RPMI7951 (cell line): ENCODE measurements around the gene PDE12. TPM values are rescaled to one million over a fixed set of nuclear protein-coding genes. Genes with fewer than 3 reads are reported as not detected.
"Not testable (repeated sequence)": the region's sequence is repeated elsewhere in the genome, so short reads cannot be mapped to it uniquely, and the experiment has no call there.

ENCODE experiments used
- DNase-seq: peaks from one replicate; pipeline ENCODE4 v3.0.0-alpha.2; 2012; ENCODE audit warnings: low read depth
- total RNA-seq: library from RNA; depleted of rRNA; stranded (reverse); fragments of >200 nt; shearing (Covaris generic); gene quantifications from 2 replicates; pipeline ENCODE4 v1.2.3, GENCODE V29; 2014; rRNA removed

The PDE12 gene
- total RNA-seq, 1 experiment from 2014 or later = 25.0 TPM

DNA sequence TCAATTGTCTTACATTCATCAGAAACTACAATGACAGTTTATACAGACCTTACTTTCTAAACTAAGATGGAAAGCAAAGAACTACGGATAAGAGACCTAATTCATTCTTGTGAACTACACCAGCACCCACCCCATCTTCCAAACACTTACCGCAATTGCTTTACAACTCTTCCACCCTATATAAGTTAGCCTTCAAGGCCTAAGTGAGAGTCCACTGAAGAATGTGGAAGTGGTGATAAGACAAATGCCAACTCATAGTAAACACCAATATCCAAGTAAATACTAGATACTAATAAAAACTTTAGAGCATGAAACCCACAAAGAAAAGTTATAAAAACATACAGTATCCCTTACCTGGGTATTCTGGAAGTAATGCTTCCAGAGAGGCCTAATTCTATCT lies 27.5 kb downstream of the PDE12 start:
- DNase-seq = no peak

DNA sequence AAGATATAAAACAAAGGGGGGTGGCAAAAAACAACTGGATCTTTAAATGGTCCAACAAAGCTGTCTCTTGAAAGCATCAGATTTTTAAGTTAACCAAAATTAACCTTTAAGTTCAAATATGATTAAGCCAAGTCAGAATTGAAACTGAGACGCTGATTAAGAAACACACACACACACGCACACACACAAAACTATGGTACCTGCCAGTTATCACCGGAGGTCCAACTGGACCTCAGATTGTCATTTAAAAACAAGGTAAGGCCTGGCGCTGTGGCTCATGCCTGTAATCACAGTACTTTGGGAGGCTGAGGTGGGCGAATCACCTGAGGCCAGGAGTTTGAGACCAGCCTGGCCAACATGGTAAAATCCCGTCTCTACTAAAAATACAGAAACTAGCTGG lies 30.7 kb downstream of the PDE12 start:
- DNase-seq = no peak

DNA sequence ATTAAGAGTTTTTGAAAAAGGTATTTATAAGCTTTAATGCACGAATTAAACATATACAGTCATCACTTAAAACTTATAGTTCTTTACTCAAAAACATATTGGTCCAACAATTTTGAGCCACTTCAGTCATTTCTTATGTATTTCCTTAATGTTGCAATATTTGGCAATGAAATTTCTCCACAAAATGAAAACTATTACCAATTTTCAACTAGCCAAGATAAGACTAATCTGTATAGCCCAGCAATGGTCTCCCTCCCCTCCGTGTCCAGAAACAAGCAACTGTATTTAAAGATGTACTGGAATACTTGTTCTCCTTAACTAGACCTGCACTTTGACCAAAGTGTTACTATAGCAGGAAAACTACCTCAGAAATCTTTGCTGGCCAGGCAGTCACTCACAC lies 31.8 kb downstream of the PDE12 start:
- DNase-seq = no peak

DNA sequence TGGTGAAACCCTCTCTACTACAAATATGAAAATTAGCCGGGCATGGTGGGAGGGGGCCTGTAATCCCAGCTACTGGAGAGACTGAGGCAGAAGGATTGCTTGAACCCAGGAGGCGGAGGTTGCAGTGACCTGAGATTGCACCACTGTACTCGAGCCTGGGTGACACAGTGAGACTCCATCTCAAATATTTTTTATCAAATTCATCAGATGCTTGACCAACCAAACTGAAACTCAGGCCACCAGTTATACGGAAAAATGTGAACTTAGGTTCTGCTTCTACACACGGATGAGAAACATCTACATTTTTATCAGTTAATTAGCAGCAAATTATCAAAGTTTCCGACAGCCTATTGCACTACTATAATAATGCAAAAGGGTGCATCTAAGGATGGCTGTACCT lies 36.2 kb downstream of the PDE12 start:
- no peak for DNase-seq

DNA sequence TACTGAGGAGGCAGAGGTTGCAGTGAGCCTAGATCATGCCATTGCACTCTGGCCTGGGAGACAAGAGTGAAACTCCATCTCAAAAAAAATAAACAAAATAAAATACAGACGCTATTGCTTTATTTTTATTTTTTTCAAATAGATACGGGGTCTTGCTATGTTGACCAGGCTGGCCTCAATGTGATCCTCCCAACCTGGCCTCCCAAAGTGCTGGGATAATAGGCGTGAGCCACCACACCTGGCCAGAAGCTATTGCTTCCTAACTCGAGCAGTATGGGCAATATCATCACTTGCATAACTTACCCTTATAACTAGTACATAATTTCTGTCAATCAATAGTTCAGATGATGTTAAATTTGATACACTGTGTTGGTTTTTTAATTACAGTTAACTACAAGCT lies 38.1 kb downstream of the PDE12 start:
- no peak for DNase-seq

DNA sequence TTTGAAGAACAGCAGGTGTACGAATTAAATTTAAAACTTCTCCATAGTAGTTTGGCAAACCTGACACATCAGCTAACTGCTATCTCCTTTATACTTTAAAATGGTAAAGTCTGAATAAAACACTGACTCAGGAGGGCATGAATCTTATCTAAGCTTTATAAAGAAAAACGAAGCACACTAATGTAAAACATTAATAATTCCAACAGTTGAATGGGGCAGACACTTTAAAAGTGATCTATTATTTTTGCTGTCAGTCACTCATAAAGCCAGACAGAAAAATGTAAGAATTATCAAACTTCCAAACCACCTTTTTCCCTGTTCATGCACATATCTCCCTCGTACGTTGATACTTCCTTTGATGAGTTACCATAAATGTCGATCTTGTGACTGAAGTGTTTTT lies 38.5 kb downstream of the PDE12 start:
- no peak for DNase-seq

DNA sequence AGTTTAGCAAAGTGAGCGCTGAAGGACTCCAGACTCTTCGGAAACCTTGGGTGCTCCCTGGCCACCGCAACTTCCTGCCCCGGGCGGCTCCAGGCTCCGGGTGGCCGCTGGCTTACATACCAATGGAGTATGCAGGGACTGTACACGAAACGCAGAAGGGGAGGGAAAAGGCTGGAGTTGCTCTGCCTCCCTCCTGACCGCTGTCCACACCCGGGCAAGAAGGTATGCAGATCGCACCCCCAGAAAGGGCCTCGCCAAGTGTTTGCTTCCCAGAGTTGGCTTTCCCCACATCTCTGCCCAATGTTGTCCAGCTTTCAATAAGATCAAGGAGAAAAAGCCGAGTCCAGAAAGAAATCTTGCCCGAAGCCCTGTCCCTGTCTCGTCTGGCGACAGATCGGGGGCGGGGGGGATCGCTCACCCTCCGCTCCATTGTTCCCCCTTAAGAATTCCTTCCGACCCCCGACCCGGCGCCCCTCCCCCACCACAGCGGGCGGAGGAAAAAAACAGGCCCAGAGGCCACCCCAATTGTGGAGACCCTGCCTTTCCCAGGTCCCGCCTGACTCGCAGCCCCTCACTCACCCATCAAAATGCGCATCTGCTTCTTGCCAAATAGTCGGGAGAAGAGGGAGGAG lies 40.5 kb downstream of the PDE12 start:
- peak; percentile 96 for DNase-seq

DNA sequence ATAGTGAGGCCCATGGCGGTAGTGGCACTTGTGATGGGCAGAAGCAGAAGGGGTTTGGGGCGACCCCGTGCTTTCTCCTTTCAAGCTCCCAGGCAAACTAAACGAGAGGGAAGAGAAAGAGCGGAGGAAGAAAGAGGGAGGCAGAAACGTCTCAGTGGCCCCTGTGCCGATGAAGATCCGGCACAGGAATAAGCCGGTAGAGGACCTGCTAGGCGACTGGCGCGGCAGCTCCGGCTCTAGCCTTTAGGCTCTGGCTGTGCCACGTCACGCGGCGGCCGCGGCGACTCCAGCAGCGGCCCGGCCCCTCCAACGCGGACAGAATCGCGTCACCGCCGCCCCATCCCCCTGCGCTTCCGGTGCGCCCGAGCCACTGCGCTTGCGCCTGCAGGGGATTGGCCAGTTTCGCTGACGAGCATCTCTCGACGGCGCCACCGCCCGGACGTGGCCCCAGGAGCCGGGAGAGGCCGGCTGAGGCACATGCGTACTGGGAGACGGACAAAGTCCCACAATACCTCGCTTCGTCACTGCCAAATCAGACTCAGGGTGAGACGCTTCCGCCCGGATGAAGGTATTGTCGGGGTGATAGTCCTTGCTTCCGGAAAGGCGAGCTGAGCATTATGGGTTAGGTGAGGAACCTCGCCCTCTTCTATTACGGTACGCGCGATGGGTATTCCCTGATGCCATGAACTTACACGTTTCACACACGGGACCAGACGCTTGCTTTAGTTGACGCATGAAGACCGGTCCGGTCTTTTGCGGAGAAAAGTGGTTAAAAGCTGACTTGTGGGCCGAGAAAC lies 41.3 kb downstream of the PDE12 start, which contains the start of gene ARF4:
Gene ARF4 (minus strand): TSS at position 218 of the 797 bp plus-strand sequence. CDS start 204 bp downstream, at position 14.
- peak; percentile 99 for DNase-seq

DNA sequence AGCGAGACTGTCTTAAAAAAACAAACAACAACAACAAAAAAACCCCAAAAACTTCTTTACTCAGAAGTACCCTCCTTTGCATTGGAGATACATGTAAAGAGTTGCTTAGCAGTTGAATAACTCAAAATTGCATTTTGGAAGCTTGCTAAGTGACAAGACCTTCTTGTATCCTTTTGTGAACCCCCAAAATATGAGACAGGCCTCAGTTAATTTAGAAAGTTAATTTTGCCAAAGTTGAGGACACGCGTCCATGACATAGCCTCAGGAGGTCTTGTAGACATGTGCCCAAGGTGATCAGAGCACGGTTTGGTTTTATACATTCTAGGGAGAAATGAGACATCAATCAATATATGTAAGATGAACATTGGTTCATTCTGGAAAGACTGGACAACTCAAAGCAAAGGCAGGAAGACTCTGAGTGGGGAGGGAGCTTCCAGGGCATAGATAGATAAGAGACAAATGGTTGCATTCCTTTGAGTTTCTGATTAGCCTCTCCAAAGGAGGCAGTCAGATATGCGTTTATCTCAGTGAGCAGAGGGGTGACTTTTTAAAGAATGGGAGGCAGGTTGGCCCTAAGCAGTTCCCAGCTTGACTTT lies 42.8 kb downstream of the PDE12 start:
- peak; percentile 16 for DNase-seq

DNA sequence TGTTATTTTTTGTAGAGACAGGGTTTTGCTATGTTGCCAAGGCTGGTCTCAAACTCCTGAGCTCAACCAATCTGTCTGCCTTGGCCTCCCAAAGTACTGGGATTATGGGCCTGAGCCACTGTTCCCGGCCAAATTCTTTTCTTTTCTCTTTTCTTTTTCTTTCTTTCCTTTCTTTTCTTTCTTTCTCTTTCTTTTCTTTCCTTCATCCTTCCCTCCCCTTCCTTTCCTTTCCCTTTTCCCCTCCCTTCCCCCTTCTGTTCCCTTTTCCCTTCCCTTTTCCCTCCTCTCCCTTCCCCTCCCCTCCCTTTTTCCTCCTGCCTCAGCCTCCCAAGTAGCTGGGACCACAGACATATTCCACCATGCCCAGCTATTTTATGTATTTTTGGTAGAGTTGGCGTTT lies 44.1 kb downstream of the PDE12 start:
- no peak for DNase-seq

DNA sequence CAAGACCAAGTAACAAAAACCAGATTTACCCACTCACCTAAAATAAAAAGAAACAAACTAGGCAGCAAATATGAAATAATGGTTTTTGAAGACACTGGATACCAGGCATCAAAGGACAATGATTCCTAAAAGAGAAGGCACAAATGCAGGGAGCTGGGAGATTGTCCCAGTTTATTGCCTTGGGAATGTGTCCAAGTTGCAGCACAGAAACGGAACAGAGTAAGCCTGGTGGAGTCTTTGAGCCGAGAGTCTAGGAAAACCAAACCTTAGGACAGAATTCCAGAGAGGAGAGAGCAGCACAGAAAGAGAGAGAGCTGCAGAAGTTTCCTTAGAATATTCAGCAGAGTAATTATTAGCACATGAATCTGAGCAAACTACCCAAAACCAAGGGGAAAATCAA lies 48.9 kb downstream of the PDE12 start:
- DNase-seq = no peak

DNA sequence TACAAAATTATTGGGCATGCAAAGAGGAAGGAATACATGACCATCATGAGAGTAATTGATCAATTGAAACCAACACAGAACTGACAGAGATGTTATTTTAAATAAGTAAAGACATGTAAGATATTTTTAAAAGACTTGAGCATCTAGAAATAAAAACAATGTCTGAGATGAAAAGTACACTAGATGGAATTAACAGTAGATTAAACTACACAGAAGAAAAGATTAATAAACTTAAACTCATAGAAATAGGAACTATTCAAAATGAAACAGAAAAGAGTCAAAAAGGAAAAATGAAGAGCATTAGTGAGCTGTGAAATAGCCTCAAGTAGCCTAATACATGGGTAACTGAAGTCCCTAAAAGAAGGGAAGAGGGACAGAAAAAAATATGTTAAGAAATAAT lies 49.6 kb downstream of the PDE12 start:
- DNase-seq = no peak

DNA sequence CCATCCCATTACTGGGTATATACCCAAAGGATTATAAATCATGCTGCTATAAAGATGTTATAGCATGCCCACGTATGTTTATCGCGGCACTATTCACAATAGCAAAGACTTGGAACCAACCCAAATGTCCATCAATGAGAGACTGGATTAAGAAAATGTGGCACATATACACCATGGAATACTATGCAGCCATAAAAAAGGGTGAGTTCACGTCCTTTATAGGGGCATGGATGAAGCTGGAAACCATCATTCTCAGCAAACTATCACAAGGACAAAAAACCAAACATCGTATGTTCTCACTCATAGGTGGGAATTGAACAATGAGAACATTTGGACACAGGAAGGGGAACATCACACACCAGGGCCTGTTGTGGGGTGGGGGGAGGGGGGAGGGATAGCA lies 55.8 kb downstream of the PDE12 start:
- not testable (repeated sequence) for DNase-seq

DNA sequence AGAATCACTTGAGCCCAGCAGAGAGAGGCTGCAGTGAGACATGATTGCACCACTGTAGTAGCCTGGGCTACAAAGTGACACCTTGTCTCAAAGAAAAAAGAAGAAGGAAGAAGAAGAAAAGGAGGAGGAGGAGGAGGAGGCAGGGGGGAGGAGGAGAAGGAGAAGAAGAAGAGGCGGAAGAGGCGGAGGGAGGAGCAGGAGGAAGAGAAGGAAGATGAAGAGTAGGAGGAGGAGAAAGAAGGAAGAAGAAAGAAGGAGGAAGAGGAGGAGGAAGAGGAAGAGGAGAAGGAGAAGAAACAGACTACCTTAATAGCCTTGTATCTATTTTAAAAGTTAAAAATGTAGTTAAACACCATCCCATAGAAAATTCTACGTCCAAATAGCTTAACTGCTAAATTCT lies 60.2 kb downstream of the PDE12 start:
- no peak for DNase-seq

Other genes starting within 250 kb of the PDE12 start
- gene DNAH12, start 11.9 kb upstream of the PDE12 start, total RNA-seq = 0.49 and 1.6 TPM in 2 replicates
- gene ARF4, start 41.1 kb downstream of the PDE12 start, total RNA-seq = 475 and 554 TPM in 2 replicates
- gene DENND6A, start 136.8 kb downstream of the PDE12 start, total RNA-seq = 19.9 and 28.5 TPM in 2 replicates
- gene SLMAP, start 200.0 kb downstream of the PDE12 start, total RNA-seq = 38.9 and 48.4 TPM in 2 replicates